C4-2B (cell line): ENCODE data around the gene MYBPC1.

ENCODE experiments used
- H3K27ac ChIP-seq: fragments of 450-650 bp; 2 replicates; pipeline ENCODE4 v1.5.1; 2017
- ZFX ChIP-seq: fragments of 450-650 bp; IDR thresholded peaks from 2 replicates; pipeline ENCODE4 v1.6.1; 2017
- TF ChIP-seq, protein P1 (sequence below): fragments of 450-650 bp; conservative IDR thresholded peaks from 2 replicates; pipeline ENCODE4 v1.5.1; 2017; ENCODE audit warnings: mild to moderate bottlenecking

Gene MYBPC1

DNA sequence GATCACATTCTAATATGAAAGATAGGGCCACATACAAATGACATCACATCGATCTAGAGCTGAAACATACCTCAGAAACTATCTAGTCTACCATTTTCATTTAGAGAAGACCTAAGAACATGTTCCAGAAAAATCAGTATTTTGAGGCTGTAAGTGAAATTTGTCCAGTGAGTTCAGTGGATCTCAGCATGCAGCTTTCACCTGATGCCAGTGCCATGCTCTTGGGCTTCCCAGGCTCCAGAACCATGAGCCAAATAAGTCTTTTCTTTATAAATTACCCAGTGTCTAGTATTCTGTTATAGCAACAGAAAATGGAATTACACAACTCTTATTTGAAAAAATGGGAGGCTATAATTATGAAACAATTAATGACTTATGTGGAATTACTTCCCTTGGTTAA, 111.6 kb downstream of the MYBPC1 start:
- H3K27ac ChIP-seq: peak overlapping the region; percentile 61
- TF ChIP-seq ZFX: no peak
- TF ChIP-seq, protein P1, sequence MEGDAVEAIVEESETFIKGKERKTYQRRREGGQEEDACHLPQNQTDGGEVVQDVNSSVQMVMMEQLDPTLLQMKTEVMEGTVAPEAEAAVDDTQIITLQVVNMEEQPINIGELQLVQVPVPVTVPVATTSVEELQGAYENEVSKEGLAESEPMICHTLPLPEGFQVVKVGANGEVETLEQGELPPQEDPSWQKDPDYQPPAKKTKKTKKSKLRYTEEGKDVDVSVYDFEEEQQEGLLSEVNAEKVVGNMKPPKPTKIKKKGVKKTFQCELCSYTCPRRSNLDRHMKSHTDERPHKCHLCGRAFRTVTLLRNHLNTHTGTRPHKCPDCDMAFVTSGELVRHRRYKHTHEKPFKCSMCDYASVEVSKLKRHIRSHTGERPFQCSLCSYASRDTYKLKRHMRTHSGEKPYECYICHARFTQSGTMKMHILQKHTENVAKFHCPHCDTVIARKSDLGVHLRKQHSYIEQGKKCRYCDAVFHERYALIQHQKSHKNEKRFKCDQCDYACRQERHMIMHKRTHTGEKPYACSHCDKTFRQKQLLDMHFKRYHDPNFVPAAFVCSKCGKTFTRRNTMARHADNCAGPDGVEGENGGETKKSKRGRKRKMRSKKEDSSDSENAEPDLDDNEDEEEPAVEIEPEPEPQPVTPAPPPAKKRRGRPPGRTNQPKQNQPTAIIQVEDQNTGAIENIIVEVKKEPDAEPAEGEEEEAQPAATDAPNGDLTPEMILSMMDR: no peak

DNA sequence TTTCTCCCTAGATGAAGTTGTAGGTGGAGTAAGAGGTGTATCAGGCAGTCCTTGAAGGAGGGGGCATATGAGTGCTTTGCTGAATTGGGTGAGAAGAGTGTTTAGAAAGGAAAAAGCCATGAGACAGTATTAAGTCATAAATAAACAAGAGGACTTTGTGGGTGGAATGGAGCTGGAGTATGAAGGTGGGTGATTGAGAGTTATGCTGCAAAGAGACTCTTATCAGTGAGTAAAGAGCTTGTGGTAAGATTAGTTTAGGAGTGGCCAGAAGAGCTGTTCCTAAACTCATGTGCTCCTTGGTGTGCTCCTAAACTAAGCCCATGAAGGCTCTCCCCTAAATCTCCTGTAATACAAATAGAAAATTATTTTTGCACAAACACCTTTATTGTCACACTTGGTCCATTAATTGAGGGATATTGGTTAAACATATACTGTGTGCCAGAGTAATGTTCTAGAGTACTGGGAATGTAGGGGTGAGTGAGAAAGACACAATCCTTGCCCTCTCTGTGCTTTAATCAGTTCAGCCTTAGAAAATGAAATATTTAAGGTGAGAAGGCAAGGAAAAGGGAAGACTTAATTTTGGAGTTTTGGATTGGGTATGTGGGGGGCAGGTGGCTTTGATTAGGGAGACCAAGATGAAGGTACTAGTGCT, 112.5 kb downstream of the MYBPC1 start:
- H3K27ac ChIP-seq: peak overlapping the region; percentile 55; the same call in 1 of the 2 replicates
- no peak for TF ChIP-seq ZFX

DNA sequence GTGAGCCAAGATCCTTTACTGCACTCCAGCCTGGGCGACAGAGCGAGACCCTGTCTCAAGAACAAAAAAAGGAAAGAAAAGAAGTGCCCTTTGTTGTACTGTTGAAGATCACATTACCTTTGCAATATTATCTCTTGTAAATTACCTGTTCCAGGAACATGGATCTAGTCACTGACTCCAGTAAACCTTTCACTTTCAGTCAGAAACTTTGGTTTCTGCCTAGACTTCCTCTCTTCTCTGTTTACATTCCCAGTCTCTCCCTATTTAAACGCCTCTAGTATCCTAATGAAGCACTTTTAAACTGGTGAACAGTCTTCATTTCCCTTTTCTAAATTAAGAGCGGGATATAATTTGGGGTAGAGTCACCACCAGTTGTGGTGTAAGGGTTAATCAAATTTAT, 115.5 kb downstream of the MYBPC1 start:
- TF ChIP-seq, protein P1: no peak
- no peak for TF ChIP-seq ZFX
- peak overlapping the region; percentile 88 for H3K27ac ChIP-seq

DNA sequence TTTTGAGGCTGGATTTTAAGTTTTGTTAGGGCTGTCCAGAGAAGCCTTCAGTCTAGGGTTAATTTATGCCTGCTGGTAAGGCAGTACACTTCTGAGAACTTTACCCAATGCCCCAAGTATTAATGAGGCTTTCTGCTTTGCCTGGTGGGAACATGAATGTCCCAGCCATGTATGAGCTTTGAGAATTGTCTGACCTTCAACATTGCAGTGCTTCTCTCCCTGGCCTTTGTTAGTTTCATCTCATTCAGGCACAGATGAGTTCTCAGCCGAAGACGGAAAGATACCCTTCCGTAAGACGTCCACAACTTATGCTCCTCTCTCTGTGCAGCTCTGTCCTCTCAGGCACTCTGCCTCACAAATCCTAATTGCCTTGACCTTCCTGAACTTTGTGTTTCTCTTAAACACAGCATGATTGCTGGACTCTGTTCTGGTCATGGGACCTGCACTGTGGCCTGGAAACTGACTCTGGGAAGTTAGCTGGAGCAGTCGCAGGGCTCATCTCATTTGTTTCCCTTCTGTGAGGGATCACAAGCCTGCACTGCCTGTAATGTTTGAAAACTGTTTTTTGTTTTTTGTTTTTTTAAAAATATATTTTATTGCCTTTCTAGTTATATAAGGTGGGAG, 118.4 kb downstream of the MYBPC1 start:
- H3K27ac ChIP-seq: peak overlapping the region; percentile 89
- TF ChIP-seq, protein P1: no peak
- no peak for TF ChIP-seq ZFX

DNA sequence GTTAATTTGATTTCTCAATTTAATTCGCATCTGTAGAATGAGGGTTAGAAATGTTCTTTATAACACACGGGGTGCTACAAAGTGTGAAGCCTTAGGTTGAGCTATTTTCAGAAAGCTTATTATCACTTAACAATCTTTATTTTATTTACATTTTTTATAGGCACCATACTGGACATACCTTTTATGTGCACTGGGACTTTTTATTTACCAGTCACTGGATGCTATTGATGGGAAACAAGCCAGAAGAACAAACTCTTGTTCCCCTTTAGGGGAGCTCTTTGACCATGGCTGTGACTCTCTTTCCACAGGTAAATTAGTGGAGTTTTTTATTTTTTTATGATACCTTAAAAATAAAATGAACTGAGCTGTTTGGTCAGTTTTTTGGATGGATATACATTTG, 119.2 kb downstream of the MYBPC1 start:
- no peak overlapping the region for H3K27ac ChIP-seq
- TF ChIP-seq ZFX: no peak
- TF ChIP-seq, protein P1: peak; percentile 24

DNA sequence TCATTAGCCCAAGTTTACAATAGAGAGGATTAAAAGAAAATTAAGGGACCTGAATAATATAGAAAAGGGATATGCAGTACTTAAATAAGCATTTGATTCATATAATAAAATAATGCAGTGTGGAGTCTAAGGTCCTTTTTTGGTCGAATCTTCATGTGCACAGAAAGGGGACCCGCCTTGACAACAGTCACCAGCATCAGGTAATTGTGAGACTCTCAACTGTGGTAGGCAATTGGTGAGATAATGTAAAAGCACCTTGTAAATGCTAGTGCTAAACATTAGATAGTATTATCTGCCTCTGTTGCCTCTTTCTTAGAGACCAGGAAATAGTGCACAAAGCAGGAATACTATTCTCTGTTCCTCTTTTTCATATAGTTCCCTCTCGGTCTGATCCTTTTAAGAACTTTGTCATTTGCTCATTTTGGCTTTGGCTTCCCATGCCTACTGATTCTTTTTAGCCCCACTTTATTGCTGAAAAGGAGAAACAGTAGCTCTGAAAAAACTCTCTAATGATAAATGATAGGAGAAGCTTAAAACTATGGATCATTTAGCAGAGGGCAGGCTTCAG, 120.2 kb downstream of the MYBPC1 start:
- no peak overlapping the region for H3K27ac ChIP-seq
- TF ChIP-seq, protein P1: no peak
- TF ChIP-seq ZFX: no peak

DNA sequence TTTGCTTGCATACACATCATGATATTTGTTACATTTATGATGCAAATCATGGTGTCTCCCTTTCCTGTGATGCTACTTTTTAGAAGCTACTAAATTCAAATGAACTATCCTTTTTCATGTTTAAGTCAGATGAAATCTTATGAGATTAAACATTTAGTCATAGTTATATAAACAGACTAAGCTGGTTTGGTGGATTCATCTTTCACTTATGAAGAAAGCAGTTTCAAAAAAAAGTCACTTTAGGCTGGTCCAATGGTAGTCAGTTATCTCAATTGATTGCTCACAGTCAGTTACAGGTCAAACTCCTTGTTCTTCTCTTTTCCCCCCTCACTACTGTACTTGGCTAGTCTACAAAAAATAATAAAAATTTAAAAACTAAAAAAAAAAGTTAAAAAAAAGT, 124.8 kb downstream of the MYBPC1 start:
- TF ChIP-seq ZFX: no peak
- TF ChIP-seq, protein P1: no peak
- no peak overlapping the region for H3K27ac ChIP-seq

DNA sequence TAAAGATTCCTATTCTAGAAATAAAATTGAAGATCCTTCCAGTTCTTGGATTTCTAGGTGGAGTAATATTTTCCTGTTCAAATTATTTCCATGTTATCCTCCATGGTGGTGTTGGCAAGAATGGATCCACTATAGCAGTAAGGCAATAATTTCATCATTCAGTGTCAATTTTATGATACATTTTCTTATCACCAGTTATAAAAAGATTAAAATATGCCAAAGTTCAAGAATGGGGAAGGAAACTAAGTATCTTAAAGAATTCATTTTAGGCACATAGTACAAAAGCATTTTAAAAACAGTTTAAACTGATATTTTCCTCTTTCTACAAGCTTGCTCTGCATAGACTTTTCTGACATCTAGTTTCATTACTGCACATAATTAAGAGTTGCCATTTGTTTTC, 125.3 kb downstream of the MYBPC1 start:
- no peak overlapping the region for H3K27ac ChIP-seq
- TF ChIP-seq, protein P1: no peak
- no peak for TF ChIP-seq ZFX
